Fibroblast of skin of left quadriceps (primary cell): ENCODE data around the gene APLP2.
A peak's percentile ranks its signal among the peaks of the same experiment; 100 is the strongest.
"Not testable (repeated sequence)": the region's sequence is repeated elsewhere in the genome, so short reads cannot be mapped to it uniquely, and the experiment has no call there.

Experiments used
- DNase-seq, 2 experiments: peaks; one replicate each; pipeline ENCODE4 v3.0.0-alpha.2; 2013; ENCODE audit warnings: low read depth in 2 of 2

The APLP2 gene

DNA sequence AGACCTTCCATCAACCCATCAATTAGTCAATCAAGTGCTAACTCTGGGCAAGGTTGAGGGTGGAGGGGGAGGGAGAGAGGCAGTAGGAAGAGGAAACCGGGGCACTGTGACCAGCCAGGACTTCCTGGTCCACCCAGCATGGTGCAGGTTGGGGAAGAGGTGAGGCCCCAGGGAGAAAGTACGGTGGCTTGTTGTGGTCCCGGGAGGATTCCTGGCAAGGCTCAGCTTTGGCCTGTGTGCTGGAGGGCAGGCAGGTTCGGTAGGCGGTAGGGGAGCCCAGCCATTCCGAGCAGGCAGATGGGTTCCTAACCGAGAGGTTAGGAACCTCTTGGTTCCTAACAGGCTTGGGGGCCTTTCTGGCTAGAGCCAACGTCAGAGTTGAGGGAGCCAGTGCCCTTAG lies 100.7 kb downstream of the APLP2 start:
- no peak for DNase-seq

- DNase-seq, result no peak
Measured at GRCh38 chr11:130171534-130171933, 101.8 kb downstream of the APLP2 start.

GRCh38 chr11:130172001-130172400 lies 102.3 kb downstream of the APLP2 start:
- not testable (repeated sequence) for DNase-seq

DNA sequence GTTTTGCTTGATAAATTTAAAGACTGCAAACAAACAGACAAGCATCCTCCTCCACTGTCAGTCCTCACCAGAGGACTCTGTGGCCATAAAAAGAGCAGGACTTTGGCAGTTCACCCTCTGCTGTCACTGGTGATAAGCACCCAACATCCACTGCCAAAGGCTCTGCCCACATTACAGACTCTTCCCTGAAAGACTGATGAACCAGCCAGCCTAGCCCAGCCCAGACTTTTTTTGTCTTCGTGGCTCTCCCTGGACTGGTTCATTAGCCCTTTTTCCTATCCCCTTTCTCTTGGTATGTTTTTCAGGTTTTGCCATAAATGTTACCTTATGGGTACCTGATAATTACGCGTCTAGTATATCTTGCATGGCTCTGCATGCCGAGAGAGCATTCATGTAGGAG lies 104.9 kb downstream of the APLP2 start:
- no peak for DNase-seq

GRCh38 chr11:130175898-130176297 lies 106.2 kb downstream of the APLP2 start:
- DNase-seq, result no peak

DNA sequence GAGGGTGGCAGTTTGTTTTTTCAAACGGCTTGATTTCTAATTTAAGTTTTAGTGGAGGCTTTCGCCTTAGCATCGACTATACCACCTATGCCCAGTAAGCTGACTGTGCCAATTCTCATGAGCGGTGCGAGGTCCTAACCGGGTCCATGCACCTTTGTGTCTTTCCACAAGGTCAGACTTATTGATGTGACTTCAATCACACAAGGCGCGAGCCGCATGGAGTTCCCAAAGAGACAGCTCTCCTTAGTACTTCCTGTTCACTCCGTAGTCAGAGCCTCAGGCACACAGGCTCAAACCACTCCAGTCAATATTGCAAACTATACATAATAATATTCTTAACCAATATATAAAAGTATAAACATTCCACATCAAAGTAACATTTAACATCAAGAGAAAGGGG lies 108.1 kb downstream of the APLP2 start:
- DNase-seq, result no peak

GRCh38 chr11:130178441-130179339 lies 109.0 kb downstream of the APLP2 start:
- DNase-seq, result no peak

DNA sequence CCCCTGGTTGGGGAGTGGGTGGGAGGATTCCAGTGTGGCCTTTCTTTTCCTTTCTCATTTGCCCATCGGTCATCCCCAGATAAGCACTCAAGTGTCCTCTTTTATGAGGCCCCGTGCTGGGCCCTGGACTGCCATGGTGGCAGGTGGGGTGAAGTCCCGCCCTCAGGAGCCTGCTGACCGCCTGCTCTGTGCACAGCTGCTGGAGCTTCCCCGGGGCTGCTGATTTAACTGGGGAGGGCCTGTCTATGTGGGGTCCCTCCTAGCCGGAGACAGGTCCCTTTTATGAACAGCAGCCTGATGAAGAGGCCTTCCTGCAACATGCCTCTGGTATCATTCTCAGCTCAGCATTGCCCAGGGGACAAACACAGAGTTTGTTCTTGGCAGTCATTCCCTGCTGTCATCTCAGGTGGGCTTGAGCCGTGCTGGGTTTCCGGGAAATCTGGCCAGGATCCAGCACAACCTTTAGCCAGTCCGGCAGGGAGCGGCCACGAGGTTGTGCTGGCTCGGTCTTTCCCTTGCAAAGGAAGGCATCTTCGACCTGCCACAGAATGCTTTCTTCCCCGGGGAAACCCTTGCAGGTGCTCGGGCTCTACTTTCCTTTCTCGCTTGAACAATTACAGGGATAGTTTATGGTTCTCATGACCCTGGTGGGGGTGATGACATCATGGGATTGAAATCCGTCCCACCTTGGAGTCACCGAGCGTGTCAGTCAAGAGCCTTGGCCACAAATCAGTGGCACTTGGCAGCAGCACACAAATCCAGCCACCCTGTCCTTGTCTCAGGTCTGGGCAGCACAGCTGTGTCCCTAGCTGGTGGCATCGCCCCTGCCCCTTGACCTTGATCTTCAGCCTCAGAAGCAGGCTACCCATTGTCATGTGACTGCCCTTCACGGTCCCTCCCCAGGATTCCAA lies 110.0 kb downstream of the APLP2 start:
- no peak for DNase-seq

- no peak for DNase-seq
Measured at GRCh38 chr11:130180491-130180890, 110.8 kb downstream of the APLP2 start.

- no peak for DNase-seq
Measured at GRCh38 chr11:130180896-130181294, 111.2 kb downstream of the APLP2 start.

- DNase-seq, result peak; percentile 36 to 46
Measured at GRCh38 chr11:130181295-130182272, 111.9 kb downstream of the APLP2 start.

DNA sequence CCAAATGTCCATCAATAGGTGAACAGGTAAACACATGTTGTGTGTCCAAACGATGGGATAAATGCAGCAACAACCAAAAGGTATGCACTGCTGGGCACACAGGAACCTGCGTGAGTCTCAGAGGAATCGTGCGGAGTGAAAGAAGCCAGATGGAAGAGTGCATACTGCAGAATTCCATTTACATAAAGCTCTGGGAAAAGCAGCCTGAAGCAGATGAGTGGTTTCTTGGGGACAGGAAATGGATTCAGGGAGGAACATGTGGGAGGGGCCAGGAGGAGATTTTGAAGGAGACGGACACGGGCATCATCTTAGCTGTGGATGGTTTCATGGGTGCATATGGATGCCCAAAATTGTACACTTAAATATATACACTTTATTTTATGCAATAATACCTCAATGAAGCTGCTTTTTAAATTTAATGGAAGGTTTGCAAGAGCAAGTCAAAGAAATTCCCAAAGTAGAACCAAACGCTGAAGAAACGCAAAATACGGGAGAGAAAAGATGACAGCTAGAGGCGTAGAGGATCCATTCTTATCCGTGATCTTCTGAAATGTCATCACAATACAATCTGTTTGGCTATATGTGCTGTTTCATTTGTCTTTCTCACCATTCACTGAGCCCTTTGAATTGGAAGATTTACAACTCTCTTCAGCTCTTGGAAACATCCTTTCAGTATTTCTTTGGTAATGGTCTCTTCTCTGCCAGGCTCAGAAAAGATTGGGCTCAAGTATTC lies 114.3 kb downstream of the APLP2 start:
- no peak for DNase-seq

DNA sequence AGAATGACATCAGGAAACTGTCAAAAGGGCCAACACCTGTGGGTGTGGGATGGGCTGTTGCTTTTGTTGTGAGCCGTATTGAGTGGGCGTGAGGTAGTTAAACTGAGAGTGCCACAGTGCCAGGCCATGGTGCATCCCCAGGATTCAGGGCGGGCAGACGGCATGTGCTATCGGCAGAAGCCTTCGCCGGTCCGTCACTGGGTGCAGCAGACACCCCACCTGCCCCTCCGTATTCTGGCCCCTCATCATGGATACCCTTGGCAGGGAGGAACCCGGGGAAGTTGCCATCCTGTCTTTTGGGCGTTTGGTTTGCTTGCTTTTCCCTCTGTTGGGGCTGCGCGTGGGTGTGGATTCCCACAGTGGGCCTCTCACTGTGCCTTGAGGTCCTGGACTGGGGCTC lies 117.4 kb downstream of the APLP2 start:
- DNase-seq, result no peak

- DNase-seq, result no peak
Measured at GRCh38 chr11:130188047-130188446, 118.4 kb downstream of the APLP2 start.

DNA sequence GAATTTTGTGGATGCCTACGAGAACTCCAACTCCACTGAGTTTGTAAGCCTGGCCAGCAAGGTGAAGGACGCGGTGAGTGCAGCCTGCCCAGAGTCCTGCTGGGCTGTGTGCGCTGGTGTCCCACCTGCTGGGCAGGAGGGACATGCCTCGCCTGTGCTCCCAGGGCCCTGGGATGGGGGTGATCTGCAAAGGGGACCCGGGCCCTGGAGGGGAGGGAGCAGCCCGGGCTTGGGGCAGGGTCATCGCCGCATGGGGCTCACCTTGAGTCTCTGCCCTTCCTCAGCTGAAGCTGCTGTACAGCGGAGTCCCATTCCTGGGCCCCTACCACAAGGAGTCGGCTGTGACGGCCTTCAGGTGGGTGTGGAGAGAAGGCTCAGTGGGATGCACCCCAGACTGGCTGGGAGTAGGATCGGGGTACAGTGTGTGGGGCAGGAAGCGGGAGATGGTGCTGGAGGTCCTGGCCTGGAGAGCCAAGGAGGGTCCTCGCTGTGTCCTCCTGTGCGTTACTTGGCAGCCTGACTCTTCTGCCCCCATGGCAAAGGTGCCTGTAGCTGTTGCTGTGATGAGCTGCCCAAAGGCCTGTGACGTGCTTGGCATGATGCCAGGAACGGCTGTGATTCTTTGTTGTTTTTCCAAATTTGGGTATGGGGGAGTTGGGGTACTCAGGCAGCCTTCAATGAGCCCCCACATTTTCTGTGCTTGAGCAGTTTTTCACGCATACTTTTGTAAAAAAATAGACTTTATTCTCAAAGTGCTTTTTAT lies 119.1 kb downstream of the APLP2 start:
- DNase-seq, result no peak

- no peak for DNase-seq
Measured at GRCh38 chr11:130189492-130190210, 120.0 kb downstream of the APLP2 start.

- DNase-seq, result no peak
Measured at GRCh38 chr11:130190371-130190881, 120.7 kb downstream of the APLP2 start.

DNA sequence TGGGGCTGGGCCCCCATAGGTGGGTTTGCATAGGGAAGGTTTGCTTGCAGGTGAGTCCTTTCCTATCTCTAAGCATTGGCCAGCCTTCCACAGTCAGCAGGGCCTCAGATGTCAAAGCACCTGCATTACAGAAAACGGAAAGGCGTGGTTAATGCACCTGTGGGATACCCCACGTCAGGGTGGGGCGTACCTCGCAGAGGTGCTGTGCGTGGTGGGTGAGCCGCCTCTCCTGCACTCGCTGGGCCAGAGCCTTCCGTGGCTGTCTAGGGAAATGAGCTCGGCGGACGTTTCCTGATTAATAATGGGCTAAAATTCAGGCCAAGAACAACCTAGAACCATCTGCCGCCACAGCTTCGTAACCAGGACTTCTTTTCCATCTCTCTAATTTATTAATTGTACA lies 122.2 kb downstream of the APLP2 start:
- no peak for DNase-seq

GRCh38 chr11:130192845-130193267 lies 123.2 kb downstream of the APLP2 start:
- no peak for DNase-seq
